22Rv1 (cell line): Measurements from ENCODE around the gene B4GALT5.

Experiments used
- CTCF ChIP-seq: fragments of 450-650 bp; IDR thresholded peaks from 2 replicates; pipeline ENCODE4 v1.5.1; 2017; ENCODE audit warnings: mild to moderate bottlenecking
- ZFX ChIP-seq: fragments of 450-650 bp; IDR thresholded peaks from 2 replicates; pipeline ENCODE4 v1.6.1; 2017; ENCODE audit warnings: antibody characterized with exemption, borderline replicate concordance

- 0 out of 2 replicates have a peak, but pooled peaks have one; percentile 19 for TF ChIP-seq CTCF
- no peak for TF ChIP-seq ZFX
Observed at GRCh38 chr20:49712996-49713752, 504 bp downstream of the B4GALT5 start.
